Peyer's patch (tissue), 4 donors: ENCODE results near the gene LPIN1.

ENCODE experiments used
- CTCF ChIP-seq, 6 experiments: fragments of 450-650 bp in 4 of 6; fragments of 200-600 bp in 2 of 6; sonication (generic) in 1 of 6; IDR thresholded peaks; one replicate each; pipeline ENCODE4 v1.5.1; 2017 to 2019; ENCODE audit warnings: antibody characterized with exemption in 6 of 6, mild to moderate bottlenecking in 3 of 6, moderate library complexity in 1 of 6
- POLR2A ChIP-seq, 2 donors: fragments of 450-650 bp; IDR thresholded peaks; one replicate each; pipeline ENCODE4 v1.5.1; 2017; ENCODE audit warnings: antibody characterized with exemption in 2 of 2, mild to moderate bottlenecking in 2 of 2, moderate library complexity in 2 of 2

- TF ChIP-seq POLR2A (IDR thresholded peaks at IDR 0.05) (no peak), CTCF (IDR thresholded peaks at IDR 0.05) (no peak)
These were observed 112.5 kb downstream of the LPIN1 start for GRCh38 chr2:11858883-11859282.
